NCI-H1436 treated with DMSO at 0.1 percent for 48 hours (cell line): ENCODE data around the gene SORL1-AS1.
A peak's percentile ranks its signal among the peaks of the same experiment; 100 is the strongest.

Source experiments
- DNase-seq: peaks from one replicate; lab custom pipeline; 2025; lab: John Stamatoyannopoulos, UW

Gene SORL1-AS1

GRCh38 chr11:121389651-121390050, 63.1 kb downstream of the SORL1-AS1 start:
- peak; percentile 17 for DNase-seq
